KMS-11 (cell line): ENCODE results near the gene ZNF280D.

Experiments used
- H2AFZ ChIP-seq: fragments of 200-600 bp; sonication (generic); 2 replicates; pipeline ENCODE4 v1.6.1; 2016; ENCODE audit warnings: antibody characterized with exemption, mixed run types, low read depth
- H3K27ac ChIP-seq: fragments of 200-600 bp; sonication (generic); 2 replicates; pipeline ENCODE4 v1.6.1; 2016; ENCODE audit warnings: mild to moderate bottlenecking, mixed run types
- H3K27me3 ChIP-seq: fragments of 200-600 bp; sonication (generic); 2 replicates; pipeline ENCODE4 v1.6.1; 2017; ENCODE audit warnings: mild to moderate bottlenecking, low read depth, mixed run types, moderate library complexity; ENCODE audit not compliant: insufficient read depth
- H3K36me3 ChIP-seq: fragments of 200-600 bp; sonication (generic); 2 replicates; pipeline ENCODE4 v1.6.1; 2017; ENCODE audit warnings: mild to moderate bottlenecking, mixed run types; ENCODE audit not compliant: insufficient read depth
- H3K4me1 ChIP-seq: fragments of 200-600 bp; sonication (generic); 2 replicates; pipeline ENCODE4 v1.6.1; 2016; ENCODE audit warnings: mild to moderate bottlenecking, low read depth, mixed run types; ENCODE audit not compliant: poor library complexity, severe bottlenecking
- H3K4me2 ChIP-seq: fragments of 200-600 bp; sonication (generic); 2 replicates; pipeline ENCODE4 v1.7.0; 2016; ENCODE audit warnings: mild to moderate bottlenecking, mixed run types
- H3K4me3 ChIP-seq: fragments of 200-600 bp; sonication (generic); IDR thresholded peaks from 2 replicates; pipeline ENCODE4 v1.6.1; 2017; ENCODE audit warnings: low read depth, low read length, mixed read lengths; ENCODE audit not compliant: insufficient read depth
- H3K79me2 ChIP-seq: fragments of 200-600 bp; sonication (generic); 2 replicates; pipeline ENCODE4 v1.6.1; 2016; ENCODE audit warnings: low read depth, mixed run types; ENCODE audit not compliant: insufficient read depth
- H3K9ac ChIP-seq: fragments of 200-600 bp; sonication (generic); 2 replicates; pipeline ENCODE4 v1.6.1; 2016; ENCODE audit warnings: mild to moderate bottlenecking, mixed run types
- H4K20me1 ChIP-seq: fragments of 200-600 bp; sonication (generic); 2 replicates; pipeline ENCODE4 v1.6.1; 2016; ENCODE audit warnings: mild to moderate bottlenecking, mixed run types; ENCODE audit not compliant: insufficient read depth
- TF ChIP-seq, protein P1 (sequence below): fragments of 200-600 bp; sonication (generic); conservative IDR thresholded peaks from 2 replicates; pipeline ENCODE4 v1.6.1; 2017; ENCODE audit warnings: low read depth, mild to moderate bottlenecking, antibody characterized with exemption, low read length, moderate library complexity, mixed read lengths

The ZNF280D gene

DNA sequence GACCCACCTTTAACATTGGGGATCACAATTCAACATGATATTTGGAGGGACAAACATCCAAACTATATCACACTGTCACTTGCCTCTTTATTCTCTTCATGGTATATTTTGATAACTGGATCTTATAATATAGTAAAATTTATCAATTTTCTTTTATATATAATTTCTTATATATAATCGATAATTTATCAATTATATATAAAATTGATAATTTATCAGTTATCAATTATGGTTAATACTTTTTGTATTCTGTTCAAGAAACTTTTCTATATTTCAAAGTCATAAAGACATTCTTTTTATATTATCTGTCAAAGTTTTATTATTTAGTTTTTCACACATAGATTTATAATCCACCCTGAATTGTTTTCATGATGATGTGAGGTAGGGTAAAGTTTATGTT lies 132.9 kb downstream of the ZNF280D start:
- no peak overlapping the region for H3K4me2 ChIP-seq
- TF ChIP-seq, protein P1, sequence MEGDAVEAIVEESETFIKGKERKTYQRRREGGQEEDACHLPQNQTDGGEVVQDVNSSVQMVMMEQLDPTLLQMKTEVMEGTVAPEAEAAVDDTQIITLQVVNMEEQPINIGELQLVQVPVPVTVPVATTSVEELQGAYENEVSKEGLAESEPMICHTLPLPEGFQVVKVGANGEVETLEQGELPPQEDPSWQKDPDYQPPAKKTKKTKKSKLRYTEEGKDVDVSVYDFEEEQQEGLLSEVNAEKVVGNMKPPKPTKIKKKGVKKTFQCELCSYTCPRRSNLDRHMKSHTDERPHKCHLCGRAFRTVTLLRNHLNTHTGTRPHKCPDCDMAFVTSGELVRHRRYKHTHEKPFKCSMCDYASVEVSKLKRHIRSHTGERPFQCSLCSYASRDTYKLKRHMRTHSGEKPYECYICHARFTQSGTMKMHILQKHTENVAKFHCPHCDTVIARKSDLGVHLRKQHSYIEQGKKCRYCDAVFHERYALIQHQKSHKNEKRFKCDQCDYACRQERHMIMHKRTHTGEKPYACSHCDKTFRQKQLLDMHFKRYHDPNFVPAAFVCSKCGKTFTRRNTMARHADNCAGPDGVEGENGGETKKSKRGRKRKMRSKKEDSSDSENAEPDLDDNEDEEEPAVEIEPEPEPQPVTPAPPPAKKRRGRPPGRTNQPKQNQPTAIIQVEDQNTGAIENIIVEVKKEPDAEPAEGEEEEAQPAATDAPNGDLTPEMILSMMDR: no peak
- H3K4me3 ChIP-seq: no peak overlapping the region
- no peaks in the 10 kb centered on the region for H3K36me3 ChIP-seq
- H3K9ac ChIP-seq: no peak overlapping the region
- H3K27me3 ChIP-seq: no peaks in the 10 kb centered on the region
- H3K79me2 ChIP-seq: no peaks in the 10 kb centered on the region
- H3K27ac ChIP-seq: no peak overlapping the region
- H3K4me1 ChIP-seq: no peaks in the 10 kb centered on the region
- H4K20me1 ChIP-seq: no peaks in the 10 kb centered on the region
- H2AFZ ChIP-seq: no peak overlapping the region

DNA sequence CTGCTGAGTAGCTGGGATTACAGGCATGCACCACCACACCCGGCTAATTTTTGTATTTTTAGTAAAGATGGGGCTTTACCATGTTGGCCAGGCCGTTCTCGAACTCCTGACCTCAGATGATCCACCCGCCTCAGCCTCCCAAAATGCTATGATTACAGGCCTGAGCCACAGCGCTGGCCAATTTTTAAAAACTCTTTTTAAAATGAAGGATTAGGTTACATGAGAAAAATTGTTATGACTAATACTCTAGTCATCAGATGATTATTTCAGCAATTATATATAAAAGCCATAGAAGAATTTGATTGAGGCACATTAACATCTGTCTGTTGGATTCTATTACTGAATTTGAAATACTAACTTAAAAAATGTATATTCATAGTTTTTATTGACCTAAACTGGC lies 134.3 kb downstream of the ZNF280D start:
- Histone ChIP-seq H3K4me3 (no peak overlapping the region), H3K9ac (no peak overlapping the region), H3K4me1 (no peaks in the 10 kb centered on the region), H2AFZ (no peak overlapping the region), H3K36me3 (no peaks in the 10 kb centered on the region), H3K27me3 (no peaks in the 10 kb centered on the region), H3K27ac (no peak overlapping the region), H3K79me2 (no peaks in the 10 kb centered on the region), H4K20me1 (no peaks in the 10 kb centered on the region), H3K4me2 (no peak overlapping the region)
- TF ChIP-seq, protein P1: no peak

DNA sequence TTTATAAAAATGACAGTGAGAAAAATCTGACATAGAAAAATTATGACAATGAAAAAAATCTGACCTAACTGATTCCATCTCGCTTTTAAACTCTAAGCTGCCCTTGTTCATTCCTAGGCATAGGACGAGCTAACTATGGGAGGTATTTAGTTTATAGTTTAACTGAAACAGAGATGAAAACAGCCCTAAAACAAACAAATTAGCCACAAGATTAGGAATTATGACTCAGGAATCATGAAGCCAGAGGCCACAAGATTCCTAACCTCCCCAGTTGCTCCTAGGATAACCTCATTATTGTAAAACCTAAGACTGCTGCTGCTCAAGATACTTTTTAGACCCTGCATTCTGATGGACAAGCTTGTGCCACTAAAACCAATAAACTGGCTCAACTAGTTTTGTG lies 145.6 kb downstream of the ZNF280D start:
- no peaks in the 10 kb centered on the region for H3K4me1 ChIP-seq
- no peak overlapping the region for H3K27ac ChIP-seq
- TF ChIP-seq, protein P1: no peak
- H3K27me3 ChIP-seq: no peaks in the 10 kb centered on the region
- no peaks in the 10 kb centered on the region for H4K20me1 ChIP-seq
- no peaks in the 10 kb centered on the region for H3K36me3 ChIP-seq
- no peaks in the 10 kb centered on the region for H3K79me2 ChIP-seq
- no peak overlapping the region for H3K4me2 ChIP-seq
- H3K9ac ChIP-seq: no peak overlapping the region
- no peak overlapping the region for H3K4me3 ChIP-seq
- no peak overlapping the region for H2AFZ ChIP-seq

DNA sequence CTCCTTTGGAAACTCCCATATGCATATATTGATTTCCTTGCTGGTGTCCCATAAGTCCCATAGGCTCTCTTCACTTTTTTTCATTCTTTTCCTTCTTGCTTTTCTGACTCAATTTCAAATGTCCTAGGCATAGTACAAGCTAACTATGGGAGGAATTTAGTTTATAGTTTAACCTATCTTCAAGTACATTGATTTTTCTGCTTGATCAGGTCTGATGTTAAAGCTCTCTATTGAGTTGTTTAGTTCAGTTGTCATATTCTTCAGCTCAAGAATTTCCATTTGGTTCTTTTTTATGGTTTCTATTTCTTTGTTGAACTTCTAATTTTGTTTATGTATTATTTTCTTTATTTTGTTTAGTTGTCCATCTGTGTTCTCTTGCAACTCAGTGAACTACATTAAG lies 147.1 kb downstream of the ZNF280D start:
- Histone ChIP-seq H3K9ac (no peak overlapping the region), H3K4me3 (no peak overlapping the region), H2AFZ (no peak overlapping the region), H3K79me2 (no peaks in the 10 kb centered on the region), H3K4me2 (no peak overlapping the region), H3K36me3 (no peaks in the 10 kb centered on the region), H3K4me1 (no peaks in the 10 kb centered on the region), H4K20me1 (no peaks in the 10 kb centered on the region), H3K27ac (no peak overlapping the region), H3K27me3 (no peaks in the 10 kb centered on the region)
- TF ChIP-seq, protein P1: no peak
